HFFc6 (cell line): Measurements from ENCODE around the gene STH. TPM values are rescaled to one million over a fixed set of nuclear protein-coding genes. Genes with fewer than 3 reads are reported as not detected.

Source experiments
- DNase-seq: peaks from one replicate; pipeline ENCODE4 v3.0.0-alpha.2; 2018
- H3K27ac Mint-ChIP-seq: 2 replicates; pipeline ENCODE4 v1.8.0; 2020; ENCODE audit warnings: mild to moderate bottlenecking, mixed read lengths
- H3K27me3 Mint-ChIP-seq: 2 replicates; pipeline ENCODE4 v1.8.0; 2021; ENCODE audit warnings: mild to moderate bottlenecking, moderate library complexity, mixed read lengths; ENCODE audit not compliant: insufficient read depth
- H3K36me3 Mint-ChIP-seq: 2 replicates; pipeline ENCODE4 v1.8.0; 2021; ENCODE audit warnings: low read depth, mixed read lengths
- H3K4me1 Mint-ChIP-seq: 2 replicates; pipeline ENCODE4 v1.8.0; 2020; ENCODE audit warnings: low read depth, mixed read lengths
- H3K4me3 Mint-ChIP-seq: 2 replicates; pipeline ENCODE4 v1.8.0; 2020; ENCODE audit warnings: mild to moderate bottlenecking, moderate library complexity, mixed read lengths
- H3K9me3 Mint-ChIP-seq: 2 replicates; pipeline ENCODE4 v1.8.0; 2020; ENCODE audit warnings: mild to moderate bottlenecking, mixed read lengths
- CTCF ChIP-seq: fragments of 200-600 bp; sonication (generic); IDR thresholded peaks from 2 replicates; pipeline ENCODE4 v1.5.0; 2021; ENCODE audit warnings: antibody characterized with exemption, mild to moderate bottlenecking
- total RNA-seq, 6 experiments: library from RNA; stranded (reverse); fragmentation: NEBNext Ultra II Directional; extraction: Animal tissue kit (Norgen Biotek cat#: 25700); gene quantifications; 2 replicates in 1 of 6; 3 replicates in 5 of 6; pipeline ENCODE4 v1.2.3, GENCODE V29; 2021

Gene STH
- total RNA-seq, 6 experiments from 2014 or later: not detected

DNA sequence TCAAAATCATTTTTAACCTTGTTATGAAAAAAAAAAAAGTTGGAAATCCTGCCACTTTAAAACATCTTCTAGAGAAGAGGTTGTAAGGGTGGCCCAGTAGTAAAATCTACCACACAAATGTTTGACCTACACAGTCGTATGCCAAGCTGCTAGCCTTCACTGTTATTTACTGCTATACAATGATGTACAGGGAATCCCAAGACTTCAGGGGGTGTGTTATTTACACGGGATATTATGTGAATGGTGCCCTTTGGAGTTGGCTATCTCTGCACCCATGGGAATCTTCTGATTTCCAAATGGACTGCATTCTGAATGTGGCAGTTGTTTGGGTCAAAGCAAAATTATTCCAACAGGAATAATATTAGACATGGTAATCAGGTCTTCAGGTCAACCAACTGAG, 45.9 kb downstream of the STH start:
- no peak overlapping the region for H3K27ac Mint-ChIP-seq
- peaks cover 14% of the 10 kb centered on the region for H3K36me3 Mint-ChIP-seq
- H3K4me1 Mint-ChIP-seq: peaks cover 20% of the 10 kb centered on the region
- TF ChIP-seq CTCF: no peak
- DNase-seq: no peak
- H3K27me3 Mint-ChIP-seq: peaks cover 3% of the 10 kb centered on the region
- H3K4me3 Mint-ChIP-seq: no peak overlapping the region
- no peaks in the 10 kb centered on the region for H3K9me3 Mint-ChIP-seq

- peak overlapping the region; percentile 24; the same call in 1 of the 2 replicates for H3K27ac Mint-ChIP-seq
- DNase-seq: no peak
- no peaks in the 10 kb centered on the region for H3K9me3 Mint-ChIP-seq
- peaks cover 6% of the 10 kb centered on the region for H3K27me3 Mint-ChIP-seq
- H3K4me3 Mint-ChIP-seq: no peak overlapping the region
- TF ChIP-seq CTCF: no peak
- peaks cover 14% of the 10 kb centered on the region for H3K36me3 Mint-ChIP-seq
- peaks cover 20% of the 10 kb centered on the region for H3K4me1 Mint-ChIP-seq
These were observed 46.6 kb downstream of the STH start for GRCh38 chr17:46045639-46046038.

DNA sequence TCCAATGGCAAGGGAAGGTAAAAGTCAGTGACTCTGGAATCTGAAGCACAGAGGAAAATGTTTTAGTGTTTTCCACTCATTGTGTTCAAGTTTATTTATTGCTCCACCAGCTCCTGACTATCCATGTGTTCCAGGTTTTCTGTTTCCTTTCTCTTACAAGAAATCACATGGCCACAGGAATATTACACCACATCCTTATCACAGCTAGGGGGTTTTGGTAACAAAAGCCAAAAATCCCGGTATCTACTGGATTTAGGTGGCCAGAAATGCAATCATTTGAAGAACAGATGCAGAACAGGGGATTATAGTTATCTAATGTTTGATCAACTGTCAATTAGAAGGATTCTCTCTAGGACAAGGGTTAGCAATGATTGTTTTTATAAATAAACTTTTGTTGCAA, 47.9 kb downstream of the STH start:
- Mint-ChIP-seq H3K36me3 (peaks cover 20% of the 10 kb centered on the region), H3K4me3 (no peak overlapping the region), H3K27ac (no peak overlapping the region), H3K9me3 (no peaks in the 10 kb centered on the region), H3K4me1 (peaks cover 26% of the 10 kb centered on the region), H3K27me3 (peaks cover 6% of the 10 kb centered on the region)
- TF ChIP-seq CTCF: no peak
- no peak for DNase-seq

DNA sequence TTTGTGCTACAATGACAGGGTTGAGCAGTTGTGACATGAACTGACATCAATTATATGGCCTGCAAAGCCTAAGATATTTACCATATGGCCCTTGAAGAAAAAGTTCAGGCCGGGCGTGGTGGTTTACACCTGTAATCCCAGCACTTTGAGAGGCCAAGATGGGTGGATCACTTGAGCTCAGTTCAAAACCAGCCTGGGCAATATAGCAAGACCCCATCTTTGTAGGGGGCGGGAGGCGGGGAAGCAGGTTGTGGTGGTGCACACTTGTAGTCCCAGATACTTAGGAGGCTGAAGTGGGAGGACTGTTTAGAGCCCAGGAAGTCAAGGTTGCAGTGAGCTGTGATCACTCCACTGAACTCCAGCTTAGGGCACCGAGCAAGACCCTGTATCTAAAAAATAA, 48.3 kb downstream of the STH start:
- H3K36me3 Mint-ChIP-seq: peaks cover 23% of the 10 kb centered on the region
- no peaks in the 10 kb centered on the region for H3K9me3 Mint-ChIP-seq
- H3K4me3 Mint-ChIP-seq: no peak overlapping the region
- H3K27me3 Mint-ChIP-seq: peaks cover 6% of the 10 kb centered on the region; the same call in 1 of the 2 replicates
- peaks cover 28% of the 10 kb centered on the region for H3K4me1 Mint-ChIP-seq
- H3K27ac Mint-ChIP-seq: no peak overlapping the region
- no peak for DNase-seq
- TF ChIP-seq CTCF: no peak

- H3K4me3 Mint-ChIP-seq: no peak overlapping the region
- no peaks in the 10 kb centered on the region for H3K9me3 Mint-ChIP-seq
- TF ChIP-seq CTCF: no peak
- no peak for DNase-seq
- H3K4me1 Mint-ChIP-seq: peaks cover 28% of the 10 kb centered on the region
- H3K27ac Mint-ChIP-seq: no peak overlapping the region
- H3K27me3 Mint-ChIP-seq: peaks cover 6% of the 10 kb centered on the region; the same call in 1 of the 2 replicates
- H3K36me3 Mint-ChIP-seq: peaks cover 23% of the 10 kb centered on the region
These were observed 48.8 kb downstream of the STH start for GRCh38 chr17:46047856-46048255.

Other genes with a start within 250 kb of the STH start
- not detected for gene CRHR1, start 214.9 kb upstream of the STH start, total RNA-seq
- not detected for gene SPPL2C, start 154.4 kb upstream of the STH start, total RNA-seq
- under 1 TPM; 0.11 to 0.43 (median 0.26) TPM for gene MAPT, start 104.7 kb upstream of the STH start, total RNA-seq
- 10 to 100 TPM; 23.8 to 33.0 (median 27.7) TPM for gene KANSL1, start 194.2 kb downstream of the STH start, total RNA-seq